Measurements from ENCODE around the gene TFR2.

The TFR2 gene

DNA sequence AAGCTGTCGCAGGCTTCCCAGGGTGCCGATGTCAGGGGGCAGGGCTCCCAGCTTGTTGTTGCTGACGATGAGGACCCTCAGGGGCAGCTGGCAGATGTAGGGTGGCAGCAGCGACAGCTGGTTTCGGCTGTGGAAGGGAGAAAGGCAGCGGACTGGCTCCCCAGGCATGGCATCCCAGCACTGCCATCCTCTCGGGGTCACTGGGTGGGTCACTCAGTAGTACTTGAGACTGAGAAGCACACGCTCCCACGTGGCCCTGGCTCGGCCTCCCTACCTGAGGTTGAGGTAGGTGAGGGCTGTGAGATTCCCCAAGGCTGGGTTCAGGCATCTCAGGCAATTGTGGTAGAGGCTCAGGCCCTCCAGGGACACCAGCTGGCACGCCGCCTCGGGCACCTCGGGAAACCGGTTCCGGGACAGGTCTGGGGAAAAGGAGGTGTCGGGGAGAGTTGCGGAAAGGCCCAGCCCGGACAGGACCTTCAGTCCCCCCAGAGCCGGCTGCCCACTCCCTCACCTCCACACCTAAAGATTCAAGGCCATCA is 59.2 kb downstream of the TFR2 start:
- in situ Hi-C loops (cut with HindIII; ENCODE audit: low sequenced_read_pairs), result no loop called here
- H3K4me3 ChIP-seq (ENCODE audit: low read depth, low read length), result no peak overlapping the region

DNA sequence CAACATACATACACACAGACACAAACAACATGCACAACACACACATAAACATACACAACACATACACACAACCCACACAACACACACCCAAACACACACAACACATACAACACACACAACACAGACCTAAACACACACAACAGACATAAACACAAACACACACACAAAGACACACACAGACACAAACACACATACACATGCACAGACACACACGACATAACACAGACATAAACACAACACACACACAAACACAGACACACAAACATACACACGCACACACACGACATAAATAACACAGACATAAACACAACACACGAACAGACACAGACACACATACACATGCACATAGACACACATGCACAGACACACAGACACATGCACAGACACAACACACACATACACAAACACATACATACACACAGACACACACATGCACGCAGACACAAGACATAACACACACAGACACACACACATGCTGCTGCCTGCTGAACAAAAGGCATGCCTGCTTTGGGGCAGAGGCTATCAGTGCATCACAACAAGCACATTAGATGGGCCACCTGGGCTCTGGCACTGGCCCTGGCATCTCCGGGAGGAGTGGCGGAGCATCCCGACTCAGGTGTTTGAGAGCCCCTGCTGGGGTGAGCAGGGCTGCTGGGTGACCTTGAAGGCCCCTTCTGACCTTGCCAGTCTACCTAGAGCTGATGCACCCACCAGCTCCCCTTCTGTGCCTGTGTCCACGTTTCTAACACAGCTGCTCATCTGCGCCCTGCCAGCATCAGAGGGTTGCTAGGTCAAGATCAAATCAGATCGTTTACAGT is 60.7 kb downstream of the TFR2 start:
- H3K4me3 ChIP-seq (ENCODE audit: low read depth, low read length), result no peak overlapping the region
- TF ChIP-seq, protein P1, sequence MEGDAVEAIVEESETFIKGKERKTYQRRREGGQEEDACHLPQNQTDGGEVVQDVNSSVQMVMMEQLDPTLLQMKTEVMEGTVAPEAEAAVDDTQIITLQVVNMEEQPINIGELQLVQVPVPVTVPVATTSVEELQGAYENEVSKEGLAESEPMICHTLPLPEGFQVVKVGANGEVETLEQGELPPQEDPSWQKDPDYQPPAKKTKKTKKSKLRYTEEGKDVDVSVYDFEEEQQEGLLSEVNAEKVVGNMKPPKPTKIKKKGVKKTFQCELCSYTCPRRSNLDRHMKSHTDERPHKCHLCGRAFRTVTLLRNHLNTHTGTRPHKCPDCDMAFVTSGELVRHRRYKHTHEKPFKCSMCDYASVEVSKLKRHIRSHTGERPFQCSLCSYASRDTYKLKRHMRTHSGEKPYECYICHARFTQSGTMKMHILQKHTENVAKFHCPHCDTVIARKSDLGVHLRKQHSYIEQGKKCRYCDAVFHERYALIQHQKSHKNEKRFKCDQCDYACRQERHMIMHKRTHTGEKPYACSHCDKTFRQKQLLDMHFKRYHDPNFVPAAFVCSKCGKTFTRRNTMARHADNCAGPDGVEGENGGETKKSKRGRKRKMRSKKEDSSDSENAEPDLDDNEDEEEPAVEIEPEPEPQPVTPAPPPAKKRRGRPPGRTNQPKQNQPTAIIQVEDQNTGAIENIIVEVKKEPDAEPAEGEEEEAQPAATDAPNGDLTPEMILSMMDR (IDR thresholded peaks at IDR 0.05; ENCODE audit: low read depth, low read length, missing control alignments), result no peak
- DNase-seq (ENCODE audit: low read depth), result no peak
- in situ Hi-C loops (cut with HindIII; ENCODE audit: low sequenced_read_pairs), result no loop called here

More for the DNA sequence above, 59.2 kb downstream of the TFR2 start:
- TF ChIP-seq, protein P1 (IDR thresholded peaks at IDR 0.05; ENCODE audit: low read depth, low read length, missing control alignments), result no peak
- no peak for DNase-seq (ENCODE audit: low read depth)

DNA sequence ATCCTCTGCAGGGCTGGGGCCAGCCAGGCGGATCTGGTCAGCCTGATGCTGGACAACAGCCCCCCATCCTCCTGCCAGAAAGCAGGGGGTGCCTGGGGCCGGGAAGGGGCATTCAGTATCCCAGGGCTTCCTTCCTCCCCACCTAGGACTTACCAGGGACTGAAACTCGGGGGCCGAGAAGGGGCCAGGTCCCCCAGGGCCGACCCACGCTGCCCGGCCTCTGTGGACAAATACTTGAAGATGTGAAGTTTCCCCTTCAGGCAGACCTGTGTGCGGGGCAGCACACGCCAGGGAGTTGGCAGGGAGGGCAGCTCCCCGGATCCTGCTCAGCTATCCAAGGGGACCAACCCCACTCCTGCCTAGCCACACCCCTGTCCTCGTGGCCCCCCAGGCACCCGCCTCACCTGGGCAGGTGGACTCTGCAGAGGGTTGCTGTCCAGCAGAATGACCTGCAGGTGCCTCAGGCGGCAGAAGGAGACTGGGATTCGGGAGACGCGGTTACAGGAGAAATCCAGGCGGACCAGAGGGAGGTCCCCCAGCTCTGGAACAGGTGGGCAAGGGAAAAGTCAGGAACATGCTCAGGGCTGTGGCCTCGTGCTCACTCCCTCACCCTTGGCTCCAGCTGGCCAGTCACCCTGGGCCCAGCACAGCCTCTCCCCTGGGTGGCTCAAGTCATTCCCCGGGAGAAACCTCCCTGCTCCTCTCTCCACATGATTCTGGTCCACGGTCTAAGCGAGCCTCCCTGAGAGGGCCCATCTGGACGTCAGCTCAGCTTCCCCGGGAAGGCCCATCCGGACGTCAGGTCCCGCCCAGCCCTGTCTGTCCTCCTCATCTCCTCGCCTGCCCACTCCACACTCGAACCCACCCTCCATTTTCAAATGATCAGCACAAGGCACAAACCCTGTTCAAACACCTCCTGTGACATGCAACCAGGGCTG is 62.8 kb downstream of the TFR2 start:
- TF ChIP-seq, protein P1 (IDR thresholded peaks at IDR 0.05; ENCODE audit: low read depth, low read length, missing control alignments), result no peak
- no peak overlapping the region for H3K4me3 ChIP-seq (ENCODE audit: low read depth, low read length)
- no peak for DNase-seq (ENCODE audit: low read depth)
- in situ Hi-C loops (cut with HindIII; ENCODE audit: low sequenced_read_pairs), result no loop called here

DNA sequence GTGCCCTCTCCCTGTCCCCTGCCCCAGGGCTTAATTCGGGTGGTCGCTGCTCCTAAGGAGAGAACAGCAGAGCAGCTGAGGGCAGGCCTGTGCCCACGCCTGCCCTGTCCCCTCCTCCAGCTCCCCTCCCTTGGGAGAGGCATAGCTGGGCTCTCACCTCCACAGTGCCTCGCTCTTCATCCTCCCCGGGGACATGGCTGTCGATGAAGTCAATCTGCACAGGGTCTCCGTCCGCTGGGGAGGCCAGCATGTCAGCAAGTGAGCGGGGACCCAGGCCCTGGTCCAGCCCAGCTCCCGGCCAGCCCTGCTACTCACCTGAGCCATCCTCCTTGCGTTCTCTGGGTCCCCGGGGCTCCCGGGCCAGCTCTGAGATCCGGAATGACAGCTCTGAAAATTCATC is 63.8 kb downstream of the TFR2 start:
- TF ChIP-seq, protein P1 (IDR thresholded peaks at IDR 0.05; ENCODE audit: low read depth, low read length, missing control alignments), result no peak
- no peak overlapping the region for H3K4me3 ChIP-seq (ENCODE audit: low read depth, low read length)
- in situ Hi-C loops (cut with HindIII; ENCODE audit: low sequenced_read_pairs), result no loop called here
- DNase-seq (ENCODE audit: low read depth), result no peak

DNA sequence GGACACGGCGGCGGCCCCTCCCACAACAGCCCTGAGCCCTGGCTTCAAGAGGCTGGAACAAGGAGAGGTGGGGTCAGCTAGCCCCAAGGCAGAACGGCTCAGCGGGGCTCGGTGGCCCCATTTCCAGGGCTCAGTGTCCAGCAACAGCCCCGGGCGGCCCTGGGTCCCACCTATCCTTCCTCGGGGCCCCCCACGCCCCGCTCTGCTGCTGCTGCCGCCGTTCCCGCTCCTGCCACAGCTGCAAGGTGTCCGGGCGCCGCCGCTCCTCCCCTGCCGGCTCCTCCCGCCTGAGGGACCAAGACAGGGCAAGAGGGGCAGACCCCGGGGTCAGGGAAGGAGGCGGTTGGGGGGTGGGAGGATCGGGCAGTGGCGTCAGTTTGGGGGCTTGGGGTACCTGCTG is 64.2 kb downstream of the TFR2 start:
- no peak overlapping the region for H3K4me3 ChIP-seq (ENCODE audit: low read depth, low read length)

More for the DNA sequence above, 64.2 kb downstream of the TFR2 start:
- TF ChIP-seq, protein P1 (IDR thresholded peaks at IDR 0.05; ENCODE audit: low read depth, low read length, missing control alignments), result no peak
- in situ Hi-C loops (cut with HindIII; ENCODE audit: low sequenced_read_pairs), result no loop called here
- DNase-seq (ENCODE audit: low read depth), result no peak

All from astrocyte of the cerebellum (primary cell).